Activated CD8-positive, alpha-beta memory T cell treated with anti-CD3 and anti-CD28 coated beads for 48 hours (primary cell): ENCODE data around the gene RDX.
"Not testable (repeated sequence)": the region's sequence is repeated elsewhere in the genome, so short reads cannot be mapped to it uniquely, and the experiment has no call there.

Source experiments
- DNase-seq, 3 experiments: peaks; one replicate each; pipeline ENCODE4 v3.0.0-alpha.2; 2020; ENCODE audit warnings: low read depth in 2 of 3, low spot score in 2 of 3

Gene RDX

DNA sequence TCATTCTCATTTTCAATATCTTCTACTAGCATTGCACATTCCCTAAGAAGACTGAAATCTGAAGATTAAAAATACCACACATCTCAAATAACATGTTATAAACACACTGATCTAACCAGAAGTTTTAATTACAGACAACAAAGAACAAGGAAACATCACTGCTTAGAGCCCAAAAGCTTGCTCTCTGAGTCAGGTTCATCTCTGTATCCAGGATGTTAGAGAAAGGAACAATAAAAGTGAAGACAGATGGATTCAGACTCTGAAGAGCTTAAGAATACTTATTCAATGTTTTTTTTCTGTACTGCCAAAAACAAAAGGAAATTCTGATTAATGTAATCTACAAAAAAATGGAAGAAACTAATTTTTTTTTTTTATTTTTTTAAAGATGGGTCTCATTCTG lies 16.5 kb downstream of the RDX start:
- no peak for DNase-seq

DNA sequence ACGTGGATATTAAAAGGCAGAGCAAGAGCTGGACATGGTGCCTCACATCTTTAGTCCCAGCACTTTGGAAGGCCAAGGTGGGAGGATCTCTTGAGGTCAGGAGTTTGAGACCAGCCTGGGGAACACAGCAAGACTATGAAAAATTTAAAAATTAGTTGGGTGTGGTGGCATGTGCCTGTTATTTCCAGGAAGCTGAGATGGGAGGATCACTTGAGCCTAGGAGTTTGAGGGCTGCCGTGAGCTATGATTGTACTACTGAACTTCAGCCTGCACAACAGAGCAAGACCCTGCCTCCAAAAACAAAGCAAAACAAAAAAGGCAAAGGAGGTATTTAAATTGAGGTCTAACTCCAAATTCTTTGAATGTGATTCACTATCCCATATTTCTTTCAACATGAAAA lies 23.5 kb downstream of the RDX start:
- DNase-seq, result no peak

- no peak for DNase-seq
Measured at GRCh38 chr11:110269996-110270395, 26.4 kb downstream of the RDX start.

DNA sequence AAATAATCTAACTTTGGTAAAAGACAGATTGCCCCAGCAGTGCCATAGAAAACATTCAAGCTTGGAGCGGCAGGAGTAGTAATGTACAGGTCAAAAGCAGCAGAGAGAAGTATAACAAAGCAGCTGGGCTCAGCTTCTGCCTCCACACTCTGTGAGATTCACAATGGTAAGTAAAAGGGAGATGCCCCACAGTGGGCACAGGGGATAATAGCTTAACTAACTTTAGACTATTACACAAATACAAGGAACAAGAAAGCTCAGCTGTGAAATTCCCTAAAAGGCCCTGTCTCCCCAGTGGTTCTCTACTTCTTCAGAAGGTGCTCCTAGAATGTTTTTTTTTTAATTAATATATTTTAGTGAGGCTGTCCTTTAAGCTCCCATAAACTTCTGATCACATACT lies 28.0 kb downstream of the RDX start:
- DNase-seq, result no peak

DNA sequence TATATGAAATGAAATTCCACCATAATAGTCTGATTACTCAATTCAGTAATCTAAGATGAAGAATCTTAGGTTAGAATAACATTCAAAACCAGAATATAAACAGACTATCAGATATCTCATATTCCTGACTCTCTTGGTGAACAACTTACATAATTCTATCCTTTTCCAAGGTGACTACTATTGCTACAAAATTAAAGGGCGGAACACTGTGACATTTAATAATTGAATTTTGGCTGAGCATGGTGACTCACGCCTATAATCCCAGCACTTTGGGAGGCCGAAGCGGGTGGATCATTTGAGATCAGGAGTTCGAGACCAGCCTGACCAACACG lies 34.4 kb downstream of the RDX start:
- no peak for DNase-seq

GRCh38 chr11:110261195-110262071 lies 35.0 kb downstream of the RDX start:
- no peak for DNase-seq

GRCh38 chr11:110253525-110253924 lies 42.9 kb downstream of the RDX start:
- DNase-seq, result no peak

GRCh38 chr11:110251836-110252235 lies 44.6 kb downstream of the RDX start:
- no peak for DNase-seq

GRCh38 chr11:110250168-110250567 lies 46.2 kb downstream of the RDX start:
- no peak for DNase-seq

GRCh38 chr11:110249766-110250165 lies 46.6 kb downstream of the RDX start:
- no peak for DNase-seq

DNA sequence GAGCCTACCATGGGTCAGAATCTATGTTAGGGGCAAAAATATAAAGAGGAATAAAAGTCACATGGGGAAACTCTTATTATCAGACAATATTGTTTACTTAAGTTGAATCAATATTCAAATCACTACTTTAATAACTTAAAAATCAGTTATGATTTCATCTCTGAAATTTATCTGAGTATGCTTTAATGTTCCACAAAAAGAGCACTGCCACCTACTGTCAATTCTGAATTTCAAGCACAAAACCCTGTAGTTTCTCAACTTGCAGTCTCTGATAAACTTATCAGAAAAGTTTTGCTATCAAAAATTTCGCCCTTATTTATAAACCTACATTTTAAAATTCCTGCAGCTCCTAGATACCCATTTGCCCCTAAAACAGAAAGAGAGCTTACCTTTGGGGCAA lies 47.3 kb downstream of the RDX start:
- no peak for DNase-seq

DNA sequence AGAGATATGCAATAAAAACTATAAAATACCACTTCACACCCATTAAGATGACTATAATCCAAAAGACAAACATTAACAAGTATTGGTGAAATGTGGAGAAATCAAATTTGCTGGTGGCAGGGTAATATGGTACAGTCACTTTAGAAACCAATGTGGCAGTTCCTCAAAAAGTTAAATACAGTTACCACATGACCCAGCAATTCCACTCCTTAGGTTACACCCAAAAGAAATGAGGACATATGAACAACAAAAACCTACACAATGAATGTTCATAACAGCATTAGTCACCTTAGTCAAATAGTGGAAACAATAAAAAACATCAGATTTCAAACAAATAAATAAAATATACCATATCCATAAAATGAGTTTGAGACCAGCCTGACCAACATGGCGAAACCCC lies 52.6 kb downstream of the RDX start:
- no peak for DNase-seq

DNA sequence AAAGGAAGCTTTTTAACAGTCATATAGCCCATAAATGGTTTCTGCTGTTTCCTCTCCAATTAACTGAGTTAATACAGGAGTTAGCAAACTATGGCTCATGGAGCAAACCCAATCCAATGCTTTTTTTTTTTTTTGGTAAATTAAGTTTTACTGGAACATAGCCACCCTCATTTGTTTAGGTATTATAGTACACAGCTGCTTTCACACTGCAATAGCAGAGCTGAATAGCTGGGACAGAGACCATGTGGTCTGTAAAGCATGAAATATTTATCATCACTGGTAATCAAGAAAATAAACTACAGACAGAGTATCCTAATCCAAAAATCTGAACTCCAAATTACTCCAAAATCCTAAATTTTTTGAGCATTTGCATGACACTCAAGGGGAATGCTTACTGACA lies 53.7 kb downstream of the RDX start:
- DNase-seq, result no peak

DNA sequence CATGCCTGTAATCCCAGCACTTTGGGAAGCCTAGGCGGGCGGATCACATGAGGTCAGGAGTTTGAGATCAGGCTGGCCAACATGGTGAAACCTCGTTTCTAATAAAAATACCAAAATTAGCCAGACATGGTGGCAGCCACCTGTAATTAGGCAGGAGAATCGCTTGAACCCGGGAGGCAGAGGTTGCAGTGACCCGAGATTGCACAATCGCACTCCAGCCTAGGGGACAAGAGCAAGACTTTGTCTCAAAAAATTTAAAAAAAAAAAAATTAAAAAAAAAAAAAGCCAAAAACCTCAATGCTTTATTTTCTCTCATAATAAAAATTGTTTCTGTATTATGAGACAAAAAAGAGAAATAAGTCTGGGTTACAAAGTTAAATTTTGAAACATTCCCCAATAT lies 54.2 kb downstream of the RDX start:
- DNase-seq, result no peak

DNA sequence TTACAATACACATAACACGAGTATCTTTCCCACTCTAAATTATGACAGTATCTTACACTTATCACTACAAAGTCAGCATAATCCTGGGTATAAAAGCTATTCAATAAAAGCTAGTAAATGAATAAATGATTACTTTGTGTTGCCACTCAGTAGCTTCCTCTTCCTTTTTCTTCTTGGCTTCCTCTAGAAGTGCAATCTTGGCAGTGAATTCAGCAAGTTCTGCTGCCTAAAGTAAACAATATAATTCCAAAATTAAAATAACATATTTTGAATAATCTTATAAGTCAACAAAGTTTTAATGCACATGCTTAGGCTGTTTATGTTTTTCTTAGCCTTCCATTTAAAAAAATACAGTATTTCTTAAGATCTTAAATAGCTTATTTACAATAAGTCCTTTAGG lies 60.4 kb downstream of the RDX start:
- DNase-seq, result no peak

- DNase-seq, result no peak
Measured at GRCh38 chr11:110230377-110230776, 66.0 kb downstream of the RDX start.

GRCh38 chr11:110219006-110219785 lies 77.2 kb downstream of the RDX start:
- no peak for DNase-seq

DNA sequence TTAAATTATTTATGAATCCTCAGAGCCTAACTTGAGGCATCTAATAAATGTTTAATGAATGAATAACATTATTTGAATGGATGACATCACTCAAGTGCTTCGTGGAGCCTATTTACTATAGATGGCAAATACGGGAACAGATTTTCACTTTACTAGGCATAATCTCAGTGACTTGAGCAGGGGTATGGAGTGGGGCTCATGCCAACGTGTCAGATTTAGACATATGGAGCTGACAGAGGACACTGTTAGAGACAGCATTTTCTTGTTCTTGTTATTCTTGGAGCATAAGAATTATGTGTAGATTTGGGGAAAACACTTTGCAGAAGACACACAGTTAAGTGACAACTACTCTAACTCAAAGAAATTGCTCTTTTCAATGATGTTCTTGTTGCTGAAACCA lies 78.5 kb downstream of the RDX start:
- DNase-seq, result no peak

- no peak for DNase-seq
Measured at GRCh38 chr11:110217223-110217877, 79.1 kb downstream of the RDX start.

DNA sequence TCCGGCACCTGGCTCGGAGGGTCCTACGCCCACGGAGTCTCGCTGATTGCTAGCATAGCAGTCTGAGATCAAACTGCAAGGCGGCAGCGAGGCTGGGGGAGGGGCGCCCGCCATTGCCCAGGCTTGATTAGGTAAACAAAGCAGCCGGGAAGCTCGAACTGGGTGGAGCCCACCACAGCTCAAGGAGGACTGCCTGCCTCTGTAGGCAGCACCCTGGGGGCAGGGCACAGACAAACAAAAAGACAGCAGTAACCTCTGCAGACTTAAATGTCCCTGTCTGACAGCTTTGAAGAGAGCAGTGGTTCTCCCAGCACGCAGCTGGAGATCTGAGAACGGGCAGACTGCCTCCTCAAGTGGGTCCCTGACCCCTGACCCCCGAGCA lies 87.1 kb downstream of the RDX start:
- not testable (repeated sequence) for DNase-seq

DNA sequence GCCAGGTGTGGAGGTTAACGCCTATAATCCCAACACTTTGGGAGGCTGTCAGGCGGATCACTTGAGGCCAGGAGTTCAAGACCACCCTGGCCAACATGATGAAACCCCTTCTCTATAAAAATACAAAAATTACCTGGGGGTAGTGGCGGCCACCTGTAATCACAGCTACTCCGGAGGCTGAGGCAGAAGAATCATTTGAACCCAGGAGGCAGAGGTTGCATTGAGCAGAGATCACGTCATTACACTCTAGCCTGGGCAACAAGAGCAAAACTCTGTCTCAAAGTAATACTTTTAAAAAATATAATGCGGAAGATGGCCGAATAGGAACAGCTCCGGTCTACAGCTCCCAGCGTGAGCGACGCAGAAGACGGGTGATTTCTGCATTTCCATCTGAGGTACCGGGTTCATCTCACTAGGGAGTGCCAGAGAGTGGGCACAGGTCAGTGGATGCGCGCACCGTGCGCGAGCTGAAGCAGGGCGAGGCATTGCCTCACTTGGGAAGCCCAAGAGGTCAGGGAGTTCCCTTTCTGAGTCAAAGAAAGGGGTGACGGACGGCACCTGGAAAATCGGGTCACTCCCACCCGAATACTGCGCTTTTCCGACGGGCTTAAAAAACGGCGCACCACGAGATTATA lies 87.6 kb downstream of the RDX start:
- DNase-seq, result not testable (repeated sequence)

GRCh38 chr11:110207123-110207522 lies 89.3 kb downstream of the RDX start:
- no peak for DNase-seq
